K562 (cell line): Measurements from ENCODE around the gene CDC42EP1. TPM values are rescaled to one million over a fixed set of nuclear protein-coding genes. Genes with fewer than 3 reads are reported as not detected.

Source experiments
- ATAC-seq: fragments of 200-7000 bp; cut with Tn5 transposase; 3 replicates; pipeline ENCODE4 v1.9.1; 2020; ENCODE audit warnings: moderate library complexity
- BruUV-seq: library from RNA; stranded (reverse); fragments of 400-500 nt; replicated peaks from 2 replicates; lab custom pipeline; 2021; lab: Mats Ljungman, UMichigan
- CTCF ChIA-PET: fragments of 300-600 bp; formaldehyde crosslinking; extraction: SDS; loops from one replicate; lab custom pipeline; 2021; ENCODE audit warnings: low intra/inter-chr PET ratio; lab: Yijun Ruan, JAX
- POLR2A ChIA-PET: fragments of 300-600, 350-650 bp; sonication (Branson Sonifier 250); formaldehyde crosslinking; extraction: SDS; loops from one replicate; lab custom pipeline; 2021; ENCODE audit warnings: antibody characterized with exemption, inconsistent platforms; lab: Yijun Ruan, JAX
- DNase-seq, 4 experiments: peaks; one replicate each; pipeline versions ENCODE4 v3.0.0 to v3.0.0-alpha.2; 2011 to 2018; ENCODE audit warnings: low spot score in 3 of 4, mixed read lengths in 3 of 4; ENCODE audit errors: extremely low read depth in 1 of 4
- FAIRE-seq: peaks from 2 replicates; lab custom pipeline; 2011; peaks lifted over from hg19 to GRCh38; lab: Jason Lieb, UNC
- H2AFZ ChIP-seq: 2 replicates; pipeline ENCODE4 v1.6.0; 2011; ENCODE audit warnings: low read depth, low read length, control low read depth, inconsistent platforms
- H3K27ac ChIP-seq: fragments of 200-600 bp; 3 replicates; pipeline ENCODE4 v1.8.0; 2011; ENCODE audit warnings: low read depth, mild to moderate bottlenecking, control low read depth, inconsistent platforms, low read length, moderate library complexity, mixed read lengths; ENCODE audit errors: extremely low read depth
- H3K27me3 ChIP-seq, 2 experiments: fragments of 300-600 bp in 1 of 2; 2 replicates in 1 of 2; 3 replicates in 1 of 2; pipeline versions ENCODE4 v1.6.0 to v1.8.0; 2011; ENCODE audit warnings: inconsistent platforms in 2 of 2, low read length in 2 of 2, mild to moderate bottlenecking in 1 of 2, mixed read lengths in 1 of 2, moderate library complexity in 1 of 2; ENCODE audit not compliant: control insufficient read depth in 2 of 2, insufficient read depth in 2 of 2
- H3K36me3 ChIP-seq: fragments of 300-600 bp; 3 replicates; pipeline ENCODE4 v1.8.0; 2011; ENCODE audit warnings: mild to moderate bottlenecking, low read length, inconsistent platforms; ENCODE audit not compliant: control insufficient read depth, insufficient read depth
- H3K4me1 ChIP-seq, 2 experiments: fragments of 200-600 bp in 1 of 2; replicated peaks in 1 of 2; 2 replicates in 1 of 2; 3 replicates in 1 of 2; pipeline versions ENCODE4 v1.5.1 to v1.8.0; 2011; ENCODE audit warnings: inconsistent platforms in 2 of 2, low read length in 2 of 2, mild to moderate bottlenecking in 1 of 2, mixed read lengths in 1 of 2, moderate library complexity in 1 of 2; ENCODE audit not compliant: control insufficient read depth in 2 of 2, insufficient read depth in 2 of 2
- H3K4me2 ChIP-seq: 2 replicates; pipeline ENCODE4 v1.6.1; 2011; ENCODE audit warnings: low read length, control low read depth, inconsistent platforms, mixed read lengths; ENCODE audit not compliant: insufficient read depth
- H3K4me3 ChIP-seq: fragments of 200-600 bp; sonication (generic), shearing (Covaris generic); 2 replicates; pipeline ENCODE4 v1.5.1; 2016; ENCODE audit warnings: control low read depth, inconsistent platforms
- H3K79me2 ChIP-seq: fragments of 200-600 bp; 3 replicates; pipeline ENCODE4 v1.8.0; 2011; ENCODE audit warnings: low read length, inconsistent platforms; ENCODE audit not compliant: control insufficient read depth, insufficient read depth
- H3K9ac ChIP-seq, 2 experiments: 2 replicates each; pipeline versions ENCODE4 v1.6.0 to v1.6.1; 2011; ENCODE audit warnings: low read depth in 2 of 2, low read length in 2 of 2, control low read depth in 1 of 2, inconsistent platforms in 1 of 2, mild to moderate bottlenecking in 1 of 2, mixed read lengths in 1 of 2; ENCODE audit not compliant: insufficient read depth in 1 of 2
- H3K9me1 ChIP-seq: one replicate; pipeline ENCODE4 v1.6.0; 2011; ENCODE audit warnings: inconsistent platforms, mild to moderate bottlenecking, low read length, moderate library complexity; ENCODE audit not compliant: control insufficient read depth, insufficient read depth
- H3K9me3 ChIP-seq: replicated peaks from 2 replicates; pipeline ENCODE4 v1.5.1; 2011; ENCODE audit warnings: low read depth, low read length, inconsistent platforms; ENCODE audit not compliant: control insufficient read depth, insufficient read depth
- H4K20me1 ChIP-seq: replicated peaks from 2 replicates; pipeline ENCODE4 v1.6.1; 2011; ENCODE audit warnings: low read length, inconsistent platforms, mixed read lengths; ENCODE audit not compliant: control insufficient read depth, insufficient read depth
- GABPB2 ChIP-seq: fragments of 250-450 bp; sonication (Bioruptor Pico); conservative IDR thresholded peaks from 2 replicates; pipeline ENCODE4 v1.5.1; 2021; ENCODE audit warnings: mild to moderate bottlenecking
- HNRNPH1 ChIP-seq: fragments of 200-400 bp; formaldehyde crosslinking; optimal IDR thresholded peaks from 2 replicates; pipeline ENCODE3; 2017; ENCODE audit warnings: low read depth, mild to moderate bottlenecking, low read length, moderate library complexity
- POLR2B ChIP-seq: fragments of 450-650 bp; IDR thresholded peaks from 2 replicates; pipeline ENCODE4 v1.6.1; 2018; ENCODE audit warnings: low read depth; ENCODE audit not compliant: partially characterized antibody
- WGBS: fragments of 100-300 bp; shearing (Covaris generic); methylation state at CpG from one replicate; pipeline ENCODE4 v1.1.6; 2016; ENCODE audit warnings: low coverage, mixed read lengths; ENCODE audit not compliant: insufficient coverage; ENCODE audit errors: missing lambda C conversion rate; 5-methylcytosine and 5-hydroxymethylcytosine counted together
- in situ Hi-C: fragments of 300-500 bp; cut with MboI; formaldehyde crosslinking; loops from 4 replicates; pipeline ENCODE4 v1.15.0; 2018; ENCODE audit warnings: inconsistent platforms, mixed read lengths
- intact Hi-C: fragments of 100-400 bp; cut with micrococcal nuclease; formaldehyde crosslinking; loops from 2 replicates; pipeline ENCODE4 v1.14.2; 2022
- polyA plus RNA-seq, 8 experiments: library from polyadenylated mRNA; depleted of rRNA in 4 of 8; stranded (reverse) in 5 of 8; unstranded in 3 of 8; fragments of >200 nt; fragmentation: Nextera tagmentation in 2 of 8; fragmentation: Illumina TruSeq in 1 of 8; extraction: Ambion mirVana in 2 of 8; extraction: Trizol in 1 of 8; gene quantifications; 2 replicates each; pipeline versions ENCODE4 v1.2.1 to v1.2.3, GENCODE V29; 2011 to 2014; ENCODE audit warnings: inconsistent platforms in 1 of 8, missing spikeins in 1 of 8
- total RNA-seq, 7 experiments: library from RNA; depleted of rRNA in 6 of 7; stranded (reverse); fragments of >200 nt in 6 of 7; fragmentation: Illumina TruSeq in 2 of 7; extraction: Trizol in 2 of 7; gene quantifications; 2 replicates each; pipeline versions ENCODE4 v1.2.1 to v1.2.3, GENCODE V29; 2011 to 2021; ENCODE audit warnings: low replicate concordance in 1 of 7
- TF ChIP-seq, protein P1 (sequence below), 2 experiments: IDR thresholded peaks; 2 replicates each; pipeline ENCODE4 v1.6.1; 2012; ENCODE audit warnings: improper control_type of control experiment in 2 of 2, low read depth in 2 of 2, low read length in 2 of 2, borderline replicate concordance in 1 of 2
- TF ChIP-seq, protein P2 (sequence below): fragments of 450-650 bp; IDR thresholded peaks from 2 replicates; pipeline ENCODE4 v1.6.1; 2016; ENCODE audit warnings: low read depth, mild to moderate bottlenecking, moderate library complexity
- TF ChIP-seq, protein P3 (sequence below), 2 experiments: IDR thresholded peaks; 2 replicates each; pipeline ENCODE4 v1.6.1; 2011; ENCODE audit warnings: borderline replicate concordance in 1 of 2, control low read depth in 1 of 2, low read depth in 1 of 2, low read length in 1 of 2, mild to moderate bottlenecking in 1 of 2, mixed read lengths in 1 of 2, moderate library complexity in 1 of 2; ENCODE audit not compliant: insufficient read depth in 1 of 2, insufficient read length in 1 of 2, poor library complexity in 1 of 2, severe bottlenecking in 1 of 2; ENCODE audit errors: extremely low read depth in 1 of 2

The CDC42EP1 gene
- total and polyA plus RNA-seq, 9 of the 15 experiments (the other 6 are each of a cell fraction or from before 2014, with no cell fraction given): 0.67 to 70.2 (median 7.3) TPM

DNA sequence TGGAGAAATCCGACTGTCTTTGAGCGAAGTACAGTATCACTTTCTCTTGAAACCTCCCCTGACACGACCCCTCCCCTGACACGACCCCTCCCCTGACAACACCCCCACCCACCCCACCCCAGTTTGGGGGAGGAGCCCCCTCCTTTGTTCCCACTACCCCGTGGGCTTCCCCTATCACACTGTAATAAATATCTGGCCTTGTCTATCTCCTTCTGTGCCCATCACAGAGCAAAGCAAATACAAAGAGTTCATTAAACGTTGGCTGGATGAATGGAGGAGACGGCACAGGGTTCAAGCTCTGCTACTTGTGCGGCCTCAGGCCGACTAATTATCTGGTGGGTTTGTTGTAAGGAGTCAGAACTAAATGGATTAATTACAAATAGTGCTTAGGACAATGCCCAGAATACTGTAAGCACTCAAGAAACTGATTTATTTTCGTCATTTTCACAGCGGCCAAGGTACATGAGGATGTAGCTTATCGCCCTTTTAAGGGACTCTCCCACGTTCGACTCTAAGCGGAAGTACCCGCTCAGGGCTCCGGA is 47.7 kb downstream of the CDC42EP1 start:
- Histone ChIP-seq H3K9ac (peak overlapping the region; percentile 92 to 95), H3K9me3 (no peaks in the 10 kb centered on the region), H3K4me1 (peaks cover 12 to 21% of the 10 kb centered on the region in 2 experiments; a peak in 4 of 5 replicates), H3K27ac (peak overlapping the region; percentile 97), H4K20me1 (no peaks in the 10 kb centered on the region), H3K36me3 (peaks cover 12% of the 10 kb centered on the region; the same call in 1 of the 3 replicates), H3K27me3 (no peaks in the 10 kb centered on the region), H3K4me3 (peak overlapping the region; percentile 95), H3K79me2 (peaks cover 34% of the 10 kb centered on the region), H3K9me1 (peaks cover 3% of the 10 kb centered on the region), H2AFZ (peak overlapping the region; percentile 97), H3K4me2 (peak overlapping the region; percentile 84)
- no peak for ATAC-seq
- peak in 1 of 4 experiments; percentile 83 for DNase-seq
- ChIA-PET CTCF (interaction anchor here (0.7 kb wide), 1 partner anchor 63 kb away, joined by 4 read pairs; no protein-coding TSS in a partner anchor), POLR2A (interaction anchor here (0.5 to 2.1 kb wide), 13 partner anchors 9 to 212 kb away, joined by 3 to 5 read pairs (median 3); partner anchors contain the start of gene PDXP)
- peak; percentile 88 for FAIRE-seq
- in situ Hi-C loops (no loop called here), intact Hi-C loops (no loop called here)
- WGBS: 0% methylated on average over 13 of the region's 17 CpGs
- no TSS peak for BruUV-seq
- TF ChIP-seq, protein P1, sequence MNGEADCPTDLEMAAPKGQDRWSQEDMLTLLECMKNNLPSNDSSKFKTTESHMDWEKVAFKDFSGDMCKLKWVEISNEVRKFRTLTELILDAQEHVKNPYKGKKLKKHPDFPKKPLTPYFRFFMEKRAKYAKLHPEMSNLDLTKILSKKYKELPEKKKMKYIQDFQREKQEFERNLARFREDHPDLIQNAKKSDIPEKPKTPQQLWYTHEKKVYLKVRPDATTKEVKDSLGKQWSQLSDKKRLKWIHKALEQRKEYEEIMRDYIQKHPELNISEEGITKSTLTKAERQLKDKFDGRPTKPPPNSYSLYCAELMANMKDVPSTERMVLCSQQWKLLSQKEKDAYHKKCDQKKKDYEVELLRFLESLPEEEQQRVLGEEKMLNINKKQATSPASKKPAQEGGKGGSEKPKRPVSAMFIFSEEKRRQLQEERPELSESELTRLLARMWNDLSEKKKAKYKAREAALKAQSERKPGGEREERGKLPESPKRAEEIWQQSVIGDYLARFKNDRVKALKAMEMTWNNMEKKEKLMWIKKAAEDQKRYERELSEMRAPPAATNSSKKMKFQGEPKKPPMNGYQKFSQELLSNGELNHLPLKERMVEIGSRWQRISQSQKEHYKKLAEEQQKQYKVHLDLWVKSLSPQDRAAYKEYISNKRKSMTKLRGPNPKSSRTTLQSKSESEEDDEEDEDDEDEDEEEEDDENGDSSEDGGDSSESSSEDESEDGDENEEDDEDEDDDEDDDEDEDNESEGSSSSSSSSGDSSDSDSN (IDR thresholded peaks at IDR 0.05; ENCODE audit: borderline replicate concordance in 1 of 2, low read depth in 2 of 2, low read length in 2 of 2): no peak
- TF ChIP-seq POLR2B: no peak
- TF ChIP-seq, protein P2, sequence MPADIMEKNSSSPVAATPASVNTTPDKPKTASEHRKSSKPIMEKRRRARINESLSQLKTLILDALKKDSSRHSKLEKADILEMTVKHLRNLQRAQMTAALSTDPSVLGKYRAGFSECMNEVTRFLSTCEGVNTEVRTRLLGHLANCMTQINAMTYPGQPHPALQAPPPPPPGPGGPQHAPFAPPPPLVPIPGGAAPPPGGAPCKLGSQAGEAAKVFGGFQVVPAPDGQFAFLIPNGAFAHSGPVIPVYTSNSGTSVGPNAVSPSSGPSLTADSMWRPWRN: no peak
- TF ChIP-seq GABPB2 (CRISPR knock-in tag): no peak
- TF ChIP-seq, protein P3, sequence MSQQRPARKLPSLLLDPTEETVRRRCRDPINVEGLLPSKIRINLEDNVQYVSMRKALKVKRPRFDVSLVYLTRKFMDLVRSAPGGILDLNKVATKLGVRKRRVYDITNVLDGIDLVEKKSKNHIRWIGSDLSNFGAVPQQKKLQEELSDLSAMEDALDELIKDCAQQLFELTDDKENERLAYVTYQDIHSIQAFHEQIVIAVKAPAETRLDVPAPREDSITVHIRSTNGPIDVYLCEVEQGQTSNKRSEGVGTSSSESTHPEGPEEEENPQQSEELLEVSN (IDR thresholded peaks at IDR 0.05; ENCODE audit: borderline replicate concordance in 1 of 2, extremely low read depth in 1 of 2, insufficient read depth in 1 of 2, insufficient read length in 1 of 2, low read depth in 1 of 2, low read length in 1 of 2, poor library complexity in 1 of 2, severe bottlenecking in 1 of 2): peak in 1 of 2 experiments; percentile 83
- no peak for TF ChIP-seq HNRNPH1
